ENCODE data around the gene SEZ6.
A peak's percentile ranks its signal among the peaks of the same experiment; 100 is the strongest.

SEZ6 gene

GRCh38 chr17:28970879-28971278 is 35.0 kb downstream of the SEZ6 start:
- DNase-seq: no peak

GRCh38 chr17:28969706-28970393 is 36.0 kb downstream of the SEZ6 start:
- DNase-seq: no peak

GRCh38 chr17:28968914-28969295 is 36.9 kb downstream of the SEZ6 start:
- DNase-seq: no peak

- no peak for DNase-seq
These were observed 37.5 kb downstream of the SEZ6 start for GRCh38 chr17:28968231-28968913.

- DNase-seq: no peak
These were observed 38.4 kb downstream of the SEZ6 start for GRCh38 chr17:28967221-28968135.

- DNase-seq: no peak
These were observed 42.0 kb downstream of the SEZ6 start for GRCh38 chr17:28963841-28964240.

GRCh38 chr17:28963055-28963611 is 42.7 kb downstream of the SEZ6 start:
- no peak for DNase-seq

GRCh38 chr17:28961391-28961790 is 44.4 kb downstream of the SEZ6 start:
- DNase-seq: no peak

GRCh38 chr17:28960256-28961061 is 45.4 kb downstream of the SEZ6 start:
- no peak for DNase-seq

- no peak for DNase-seq
These were observed 46.4 kb downstream of the SEZ6 start for GRCh38 chr17:28959471-28959871.

- DNase-seq: no peak
These were observed 46.9 kb downstream of the SEZ6 start for GRCh38 chr17:28958820-28959455.

- DNase-seq: no peak
These were observed 47.9 kb downstream of the SEZ6 start for GRCh38 chr17:28957992-28958355.

GRCh38 chr17:28957277-28957991 is 48.4 kb downstream of the SEZ6 start:
- DNase-seq: no peak

- DNase-seq: no peak
These were observed 49.0 kb downstream of the SEZ6 start for GRCh38 chr17:28956861-28957260.

- DNase-seq: no peak
These were observed 49.7 kb downstream of the SEZ6 start for GRCh38 chr17:28956112-28956511.

- no peak for DNase-seq
These were observed 50.4 kb downstream of the SEZ6 start for GRCh38 chr17:28955408-28955807.

GRCh38 chr17:28954886-28955285 is 50.9 kb downstream of the SEZ6 start:
- no peak for DNase-seq

GRCh38 chr17:28953444-28954118 is 52.3 kb downstream of the SEZ6 start:
- DNase-seq: peak; percentile 46

GRCh38 chr17:28951991-28952975 is 53.5 kb downstream of the SEZ6 start:
- peak; percentile 94 for DNase-seq
